Mesodermal cell (in vitro differentiated cells): ENCODE measurements around the gene POU6F2.

Source experiments
- H3K27ac ChIP-seq: 2 replicates; pipeline ENCODE4 v1.7.0; 2013; ENCODE audit warnings: mild to moderate bottlenecking, low read depth, low read length, moderate library complexity; ENCODE audit not compliant: severe bottlenecking
- H3K36me3 ChIP-seq: 2 replicates; pipeline ENCODE4 v1.7.1; 2013; ENCODE audit warnings: mild to moderate bottlenecking, low read length, moderate library complexity; ENCODE audit not compliant: control insufficient read depth, insufficient read depth
- H3K4me1 ChIP-seq: one replicate; pipeline ENCODE4 v1.7.1; 2013; ENCODE audit warnings: mild to moderate bottlenecking, low read length; ENCODE audit not compliant: insufficient read depth, control insufficient read depth, poor library complexity, severe bottlenecking
- H3K4me3 ChIP-seq: 2 replicates; pipeline ENCODE4 v1.7.0; 2013; ENCODE audit warnings: low read length, control low read depth, mild to moderate bottlenecking; ENCODE audit not compliant: insufficient read depth, poor library complexity, severe bottlenecking; ENCODE audit errors: extremely low read depth
- H3K9me3 ChIP-seq: 2 replicates; pipeline ENCODE4 v1.7.1; 2013; ENCODE audit warnings: mild to moderate bottlenecking, low read length, moderate library complexity; ENCODE audit not compliant: control insufficient read depth
- WGBS, 2 experiments: methylation state at CpG; one replicate each; pipeline ENCODE4 v1.1.5; 2013; ENCODE audit warnings: missing lambda C conversion rate in 2 of 2; ENCODE audit not compliant: insufficient coverage in 2 of 2; 5-methylcytosine and 5-hydroxymethylcytosine counted together

POU6F2 gene

DNA sequence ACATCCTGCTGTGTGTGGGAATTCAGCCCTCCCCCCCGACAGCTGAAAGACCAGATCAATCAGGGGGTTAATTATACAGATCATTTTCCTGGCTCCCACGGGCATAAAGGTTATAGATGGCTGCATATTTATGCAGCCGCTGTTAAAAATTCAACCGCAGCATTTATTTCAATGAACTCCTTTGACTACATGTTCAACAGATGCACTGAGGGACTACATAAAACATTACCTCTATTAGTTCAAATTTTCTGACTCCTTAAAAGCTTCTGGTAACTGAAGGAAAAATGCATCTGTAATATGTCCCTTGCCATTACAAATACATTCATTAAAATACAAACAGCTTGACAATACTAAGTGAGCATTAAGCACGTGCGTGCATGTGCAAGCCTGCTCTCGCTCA, 538.8 kb downstream of the POU6F2 start:
- no peak overlapping the region for H3K27ac ChIP-seq
- H3K9me3 ChIP-seq, result no peaks in the 10 kb centered on the region
- WGBS, 2 experiments, result 95 to 100% methylated on average over 2 to 4 of the region's 7 CpGs
- no peaks in the 10 kb centered on the region for H3K4me1 ChIP-seq
- H3K36me3 ChIP-seq, result no peaks in the 10 kb centered on the region
- H3K4me3 ChIP-seq, result no peak overlapping the region

DNA sequence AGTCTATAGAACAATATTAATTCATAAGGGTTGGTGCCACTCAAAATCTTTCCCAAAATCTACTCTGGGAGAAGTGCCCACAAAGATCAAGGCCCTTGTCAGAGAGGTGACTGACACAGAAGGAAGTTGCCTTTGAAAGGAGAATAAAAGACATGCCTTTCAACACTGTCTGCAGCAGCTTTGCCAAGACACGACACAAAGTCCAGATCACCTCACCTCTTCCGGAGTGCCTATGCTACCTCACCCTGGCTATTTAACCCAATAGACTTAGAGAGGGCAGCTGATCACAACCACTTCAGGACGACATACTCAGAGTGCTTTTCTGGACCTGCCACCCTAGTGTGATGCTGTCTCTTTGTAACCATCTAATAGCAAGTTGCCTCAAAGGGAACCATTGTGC, 539.5 kb downstream of the POU6F2 start:
- no peak overlapping the region for H3K27ac ChIP-seq

More for the DNA sequence above, 539.5 kb downstream of the POU6F2 start:
- Histone ChIP-seq H3K4me1 (no peaks in the 10 kb centered on the region), H3K4me3 (no peak overlapping the region), H3K36me3 (no peaks in the 10 kb centered on the region), H3K9me3 (no peaks in the 10 kb centered on the region)
- WGBS, 2 experiments, result 86 to 90% methylated on average over 3 of the region's 3 CpGs
